Smooth muscle cell (in vitro differentiated cells): ENCODE measurements around the gene CSRNP2. TPM values are rescaled to one million over a fixed set of nuclear protein-coding genes. Genes with fewer than 3 reads are reported as not detected.
"Not testable (repeated sequence)": the region's sequence is repeated elsewhere in the genome, so short reads cannot be mapped to it uniquely, and the experiment has no call there.

Source experiments
- DNase-seq: peaks from one replicate; lab custom pipeline; 2025; ENCODE audit not compliant: unreplicated experiment; lab: John Stamatoyannopoulos, UW
- H2AFZ ChIP-seq: fragments of 200-600 bp; sonication (generic); 2 replicates; pipeline ENCODE4 v1.6.0; 2016; ENCODE audit warnings: antibody characterized with exemption, low read depth, mild to moderate bottlenecking
- H3F3A ChIP-seq: fragments of 200-600 bp; sonication (generic); 2 replicates; pipeline ENCODE4 v1.6.0; 2017; ENCODE audit warnings: antibody characterized with exemption, low read depth
- H3K27ac ChIP-seq: fragments of 200-600 bp; sonication (generic); 2 replicates; pipeline ENCODE4 v1.5.1; 2016; ENCODE audit warnings: low read depth, mild to moderate bottlenecking
- H3K27me3 ChIP-seq: fragments of 200-600 bp; sonication (generic); 2 replicates; pipeline ENCODE4 v1.6.1; 2016; ENCODE audit warnings: low read depth, mild to moderate bottlenecking
- H3K36me3 ChIP-seq: fragments of 200-600 bp; sonication (generic); 2 replicates; pipeline ENCODE4 v1.5.1; 2016; ENCODE audit warnings: low read depth
- H3K4me1 ChIP-seq: fragments of 200-600 bp; sonication (generic); 2 replicates; pipeline ENCODE4 v1.5.1; 2016; ENCODE audit warnings: low read depth
- H3K4me2 ChIP-seq: fragments of 200-600 bp; sonication (generic); 2 replicates; pipeline ENCODE4 v1.6.0; 2016; ENCODE audit warnings: mild to moderate bottlenecking
- H3K4me3 ChIP-seq: fragments of 200-600 bp; sonication (generic); 2 replicates; pipeline ENCODE4 v1.5.1; 2016; ENCODE audit warnings: mild to moderate bottlenecking
- H3K79me2 ChIP-seq: fragments of 200-600 bp; sonication (generic); 2 replicates; pipeline ENCODE4 v1.6.0; 2016; ENCODE audit warnings: low read depth, mild to moderate bottlenecking
- H3K9ac ChIP-seq: fragments of 200-600 bp; sonication (generic); 2 replicates; pipeline ENCODE4 v1.6.0; 2016; ENCODE audit warnings: low read depth
- H3K9me3 ChIP-seq: fragments of 200-600 bp; sonication (generic); replicated peaks from 2 replicates; pipeline ENCODE4 v1.5.1; 2016; ENCODE audit warnings: low read depth
- H4K20me1 ChIP-seq: fragments of 200-600 bp; sonication (generic); 2 replicates; pipeline ENCODE4 v1.6.0; 2016; ENCODE audit warnings: low read depth
- CTCF ChIP-seq: fragments of 200-600 bp; sonication (generic); IDR thresholded peaks from 2 replicates; pipeline ENCODE4 v1.5.1; 2017; ENCODE audit warnings: borderline replicate concordance, mild to moderate bottlenecking, antibody characterized with exemption; ENCODE audit not compliant: insufficient read depth, poor library complexity, severe bottlenecking
- WGBS: methylation state at CpG from one replicate; pipeline ENCODE4 v1.1.7; 2016; ENCODE audit warnings: low lambda C conversion rate; 5-methylcytosine and 5-hydroxymethylcytosine counted together
- polyA plus RNA-seq: library from polyadenylated mRNA; unstranded; fragments of >200 nt; fragmentation: Nextera tagmentation; extraction: Ambion mirVana; gene quantifications from 2 replicates; pipeline ENCODE4 v1.2.1, GENCODE V29; 2016
- total RNA-seq: library from RNA; depleted of rRNA; stranded (reverse); fragments of >200 nt; gene quantifications from 2 replicates; pipeline ENCODE4 v1.2.3, GENCODE V29; 2014

The CSRNP2 gene
- total and polyA plus RNA-seq, 2 experiments from 2014 or later: 26.3 to 33.8 TPM

- Histone ChIP-seq H3K4me1 (peaks cover 19% of the 10 kb centered on the region), H2AFZ (no peak overlapping the region), H3K27ac (no peak overlapping the region), H3K36me3 (no peaks in the 10 kb centered on the region), H3K9me3 (no peaks in the 10 kb centered on the region), H3K9ac (no peak overlapping the region), H3K27me3 (no peaks in the 10 kb centered on the region), H3K4me2 (no peak overlapping the region), H3K4me3 (no peak overlapping the region), H3K79me2 (peaks cover 93% of the 10 kb centered on the region), H4K20me1 (peaks cover 63% of the 10 kb centered on the region), H3F3A (peaks cover 9% of the 10 kb centered on the region)
- DNase-seq: no peak
- no peak for TF ChIP-seq CTCF
- WGBS: 85% methylated on average over 7 of the region's 7 CpGs
These were observed 62.8 kb downstream of the CSRNP2 start for GRCh38 chr12:51020448-51021182.

- Histone ChIP-seq H3K9me3 (no peaks in the 10 kb centered on the region), H2AFZ (no peak overlapping the region), H3K79me2 (peaks cover 93% of the 10 kb centered on the region), H3K4me3 (no peak overlapping the region), H3K36me3 (no peaks in the 10 kb centered on the region), H3K4me2 (no peak overlapping the region), H4K20me1 (peaks cover 66% of the 10 kb centered on the region), H3K9ac (no peak overlapping the region), H3F3A (peaks cover 9% of the 10 kb centered on the region), H3K27ac (no peak overlapping the region), H3K27me3 (no peaks in the 10 kb centered on the region), H3K4me1 (peaks cover 13% of the 10 kb centered on the region)
- 84% methylated on average over 2 of the region's 2 CpGs for WGBS
- no peak for DNase-seq
- TF ChIP-seq CTCF: no peak
These were observed 63.5 kb downstream of the CSRNP2 start for GRCh38 chr12:51019927-51020326.

GRCh38 chr12:51018956-51019355 is 64.4 kb downstream of the CSRNP2 start:
- TF ChIP-seq CTCF: no peak
- Histone ChIP-seq H2AFZ (no peak overlapping the region), H3F3A (peaks cover 5% of the 10 kb centered on the region), H3K4me3 (no peak overlapping the region), H3K4me1 (peaks cover 5% of the 10 kb centered on the region), H3K9me3 (no peaks in the 10 kb centered on the region), H4K20me1 (peaks cover 73% of the 10 kb centered on the region), H3K79me2 (peaks cover 97% of the 10 kb centered on the region), H3K27ac (no peak overlapping the region), H3K4me2 (no peak overlapping the region), H3K36me3 (no peaks in the 10 kb centered on the region), H3K9ac (no peak overlapping the region), H3K27me3 (no peaks in the 10 kb centered on the region)
- 100% methylated on average over 2 of the region's 2 CpGs for WGBS
- DNase-seq: no peak

DNA sequence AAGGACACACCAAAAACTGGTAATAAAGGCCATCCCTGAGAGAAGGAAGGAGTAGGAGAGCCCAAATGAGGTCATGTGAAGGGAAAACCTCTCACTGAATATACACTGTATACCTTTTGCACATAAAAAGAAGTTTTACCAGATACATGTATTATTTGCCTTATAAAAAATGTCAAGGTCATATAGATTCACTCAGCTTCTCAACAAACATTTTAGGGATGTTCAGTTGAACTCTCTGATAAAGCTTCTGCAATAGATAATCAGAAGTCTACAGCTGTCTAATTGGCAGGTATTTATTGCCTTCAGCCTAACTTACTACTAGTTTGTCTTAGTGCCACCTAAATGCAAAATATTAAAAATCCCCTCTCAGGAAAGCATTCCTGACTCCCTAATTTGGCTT is 65.9 kb downstream of the CSRNP2 start:
- peaks cover 84% of the 10 kb centered on the region for H4K20me1 ChIP-seq
- H3K79me2 ChIP-seq: peaks cover 97% of the 10 kb centered on the region
- no peak overlapping the region for H3K27ac ChIP-seq
- no peak overlapping the region for H3K4me2 ChIP-seq
- H3K9ac ChIP-seq: no peak overlapping the region
- H2AFZ ChIP-seq: no peak overlapping the region
- no peaks in the 10 kb centered on the region for H3F3A ChIP-seq
- H3K4me3 ChIP-seq: no peak overlapping the region
- H3K9me3 ChIP-seq: no peaks in the 10 kb centered on the region
- H3K36me3 ChIP-seq: no peaks in the 10 kb centered on the region
- DNase-seq: no peak
- no peak for TF ChIP-seq CTCF
- H3K27me3 ChIP-seq: no peaks in the 10 kb centered on the region
- H3K4me1 ChIP-seq: peaks cover 6% of the 10 kb centered on the region

- H3K27me3 ChIP-seq, H3K27ac ChIP-seq, H3F3A ChIP-seq, H2AFZ ChIP-seq, DNase-seq, H3K9me3 ChIP-seq, H3K36me3 ChIP-seq, H3K4me2 ChIP-seq, H3K9ac ChIP-seq, H3K4me3 ChIP-seq: not testable (repeated sequence)
- peaks cover 90% of the 10 kb centered on the region for H3K79me2 ChIP-seq
- peaks cover 15% of the 10 kb centered on the region for H3K4me1 ChIP-seq
- peaks cover 89% of the 10 kb centered on the region for H4K20me1 ChIP-seq
- WGBS: 92% methylated on average over 9 of the region's 9 CpGs
These were observed 68.9 kb downstream of the CSRNP2 start for GRCh38 chr12:51014467-51014866.
